GM19240 (cell line): ENCODE measurements around the gene ASTN1.
A peak's percentile ranks its signal among the peaks of the same experiment; 100 is the strongest.

ENCODE experiments used
- DNase-seq: peaks from one replicate; pipeline ENCODE4 v3.0.0; 2011; ENCODE audit warnings: low spot score; ENCODE audit not compliant: insufficient read length

ASTN1 gene

GRCh38 chr1:177164380-177165068 is at the start of gene ASTN1:
ASTN1 (minus strand) TSS chr1:177164712; CDS start chr1:177164676, 36 bp downstream.
- DNase-seq = no peak

DNA sequence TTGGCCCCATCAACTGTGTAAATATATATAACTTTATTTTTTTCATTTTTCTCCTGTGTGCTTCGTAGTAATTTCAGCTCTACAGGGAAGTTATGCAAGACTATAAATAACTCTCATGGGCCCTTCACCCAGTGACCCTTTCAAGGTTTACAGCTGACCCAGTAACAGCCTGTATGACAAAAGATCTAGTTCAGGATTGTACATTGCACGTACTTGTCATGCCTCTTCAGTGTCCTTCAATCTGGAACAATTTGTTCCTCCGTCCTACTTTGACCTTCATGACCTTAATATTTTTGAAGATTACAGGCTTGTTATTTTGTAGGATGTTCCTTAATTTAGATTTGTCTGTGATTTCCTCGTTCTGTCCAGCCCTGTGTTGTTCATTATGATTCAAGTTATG is 46.7 kb upstream of the ASTN1 start:
- DNase-seq = no peak

- DNase-seq = no peak
Observed at GRCh38 chr1:177210071-177210470, 45.6 kb upstream of the ASTN1 start.

DNA sequence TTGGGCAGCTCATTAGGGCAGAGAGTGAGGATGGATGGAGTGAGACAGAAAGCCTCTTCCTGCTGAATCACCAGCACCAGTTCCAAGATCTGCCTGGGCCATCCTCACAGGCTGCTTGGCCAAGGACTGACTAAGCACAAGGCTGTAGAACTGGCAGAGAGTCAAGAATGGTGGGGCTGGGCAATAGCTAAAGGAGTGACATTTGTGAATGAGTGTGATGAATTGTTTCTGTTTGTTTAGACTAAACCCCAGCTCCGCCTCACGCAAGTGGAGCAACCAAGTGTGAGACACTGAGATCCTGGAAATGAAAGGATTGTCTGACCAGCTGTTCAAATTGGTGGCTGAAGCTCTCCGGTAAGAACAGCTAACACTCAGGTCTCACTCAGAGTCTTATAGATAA is 44.8 kb upstream of the ASTN1 start:
- DNase-seq = no peak

GRCh38 chr1:177208920-177209319 is 44.4 kb upstream of the ASTN1 start:
- DNase-seq = no peak

- DNase-seq = no peak
Observed at GRCh38 chr1:177206831-177207355, 42.4 kb upstream of the ASTN1 start.

GRCh38 chr1:177200290-177200689 is 35.8 kb upstream of the ASTN1 start:
- DNase-seq = no peak

DNA sequence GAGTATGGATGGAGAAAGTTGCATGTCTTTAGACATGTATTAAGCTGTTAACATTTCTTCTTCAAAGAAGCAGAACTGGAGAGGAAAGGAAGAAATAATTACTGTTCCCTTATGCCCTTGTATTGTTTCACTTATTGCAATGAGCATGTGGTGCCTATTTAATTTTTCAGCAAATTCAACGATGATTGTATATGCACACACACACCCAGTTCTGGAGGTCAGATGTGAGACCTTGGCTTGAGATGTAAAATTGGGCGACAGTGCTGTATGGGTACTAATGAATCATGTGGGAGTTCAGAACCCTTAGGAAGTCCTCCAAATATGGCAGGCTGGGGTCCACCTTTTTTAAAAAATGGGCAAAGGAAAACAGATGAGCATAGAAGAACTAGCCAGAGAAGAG is 33.7 kb upstream of the ASTN1 start:
- no peak for DNase-seq

- DNase-seq = no peak
Observed at GRCh38 chr1:177190308-177190970, 25.9 kb upstream of the ASTN1 start.

- DNase-seq = no peak
Observed at GRCh38 chr1:177186639-177187038, 22.1 kb upstream of the ASTN1 start.

GRCh38 chr1:177185209-177185608 is 20.7 kb upstream of the ASTN1 start:
- no peak for DNase-seq

DNA sequence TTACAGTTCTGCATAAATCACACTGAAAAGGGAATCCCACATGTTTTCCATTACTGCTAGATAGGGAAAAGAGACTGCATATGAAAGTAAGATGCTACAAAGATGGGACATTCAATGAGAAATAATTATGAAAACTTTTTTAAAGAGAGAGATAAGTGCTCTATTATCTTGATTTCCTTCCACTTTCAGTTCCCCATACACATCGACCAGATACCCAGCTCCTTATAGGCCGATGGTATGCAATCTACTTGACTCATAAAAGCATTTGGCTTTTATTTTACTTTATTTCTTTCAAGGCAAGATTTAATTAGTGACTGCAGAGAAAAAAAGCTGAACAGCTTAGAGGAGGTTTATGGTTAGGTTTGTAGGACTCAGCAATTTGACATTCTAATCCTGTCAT is 19.3 kb upstream of the ASTN1 start:
- no peak for DNase-seq

- peak; percentile 29 for DNase-seq
Observed at GRCh38 chr1:177181631-177182291, 17.2 kb upstream of the ASTN1 start.

- DNase-seq = no peak
Observed at GRCh38 chr1:177181280-177181630, 16.7 kb upstream of the ASTN1 start.

GRCh38 chr1:177174921-177175634 is 10.6 kb upstream of the ASTN1 start:
- no peak for DNase-seq

- DNase-seq = no peak
Observed at GRCh38 chr1:177173976-177174375, 9.5 kb upstream of the ASTN1 start.

- no peak for DNase-seq
Observed at GRCh38 chr1:177172866-177173265, 8.4 kb upstream of the ASTN1 start.

DNA sequence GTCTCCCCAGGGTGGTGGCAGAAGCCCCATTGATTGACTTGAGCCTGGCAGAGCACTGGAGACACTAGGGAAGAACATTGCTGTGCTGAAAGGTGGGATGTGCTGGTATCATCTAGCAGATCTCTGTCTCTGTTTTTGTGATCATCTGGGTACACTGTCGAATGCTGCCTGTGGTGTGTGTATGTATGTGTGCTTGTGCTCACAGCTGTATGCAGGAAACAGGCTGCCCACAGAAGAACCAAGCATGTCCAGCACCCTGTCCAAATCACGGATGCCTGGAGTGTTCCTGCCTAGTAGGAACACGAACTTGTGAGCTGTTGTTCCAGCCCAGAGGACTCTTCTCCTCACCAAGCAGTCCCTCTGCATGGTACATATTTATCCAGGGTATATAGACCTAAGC is 7.8 kb upstream of the ASTN1 start:
- no peak for DNase-seq

GRCh38 chr1:177171536-177172123 is 7.1 kb upstream of the ASTN1 start:
- no peak for DNase-seq

DNA sequence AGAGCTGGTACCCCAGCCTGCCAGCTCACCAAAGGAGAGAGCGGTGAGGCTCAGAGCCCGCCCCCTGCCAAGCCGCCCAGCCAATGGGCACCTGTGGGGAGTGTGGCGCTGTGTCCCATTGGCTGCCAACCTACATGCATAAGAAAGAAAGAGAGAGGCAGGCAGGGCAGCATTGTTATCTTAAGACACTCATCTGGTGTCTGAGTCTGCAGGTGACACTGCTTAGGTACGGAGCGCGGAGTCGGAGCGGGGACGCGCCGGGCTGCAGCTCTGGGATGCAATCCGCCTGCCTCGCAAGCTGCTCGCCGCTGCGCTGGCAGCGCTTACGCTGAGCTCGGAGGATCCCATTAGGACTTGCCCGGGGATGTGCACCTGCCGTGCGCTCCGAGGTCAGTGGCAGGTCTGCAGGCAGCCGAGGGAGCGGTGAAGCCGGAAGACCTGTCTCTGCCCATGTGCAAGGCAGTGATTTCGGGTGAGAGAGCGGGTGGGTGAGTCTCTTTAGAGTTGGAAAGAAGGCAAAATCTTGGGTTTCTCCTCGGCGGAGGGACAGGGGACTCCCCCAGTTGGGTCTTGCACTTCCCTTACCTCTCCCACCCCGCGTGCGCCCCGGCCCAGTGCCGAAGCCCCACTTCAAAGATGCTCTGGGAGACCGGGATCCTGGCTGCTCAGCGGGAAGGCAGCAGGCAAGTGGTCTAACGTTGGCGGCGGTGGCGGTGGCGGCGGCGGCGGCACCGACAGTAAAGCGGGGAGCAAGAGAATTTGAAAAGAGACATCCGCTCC is 6.4 kb upstream of the ASTN1 start, which contains the start of gene BRINP2:
Gene BRINP2, plus strand, starts transcription at position 203 of the 780 bp plus-strand sequence. CDS start 58,919 bp downstream, outside the sequence.
- DNase-seq = no peak

- no peak for DNase-seq
Observed at GRCh38 chr1:177165069-177165439, 542 bp upstream of the ASTN1 start.
